ENCODE results near the gene C1GALT1.

Gene C1GALT1

DNA sequence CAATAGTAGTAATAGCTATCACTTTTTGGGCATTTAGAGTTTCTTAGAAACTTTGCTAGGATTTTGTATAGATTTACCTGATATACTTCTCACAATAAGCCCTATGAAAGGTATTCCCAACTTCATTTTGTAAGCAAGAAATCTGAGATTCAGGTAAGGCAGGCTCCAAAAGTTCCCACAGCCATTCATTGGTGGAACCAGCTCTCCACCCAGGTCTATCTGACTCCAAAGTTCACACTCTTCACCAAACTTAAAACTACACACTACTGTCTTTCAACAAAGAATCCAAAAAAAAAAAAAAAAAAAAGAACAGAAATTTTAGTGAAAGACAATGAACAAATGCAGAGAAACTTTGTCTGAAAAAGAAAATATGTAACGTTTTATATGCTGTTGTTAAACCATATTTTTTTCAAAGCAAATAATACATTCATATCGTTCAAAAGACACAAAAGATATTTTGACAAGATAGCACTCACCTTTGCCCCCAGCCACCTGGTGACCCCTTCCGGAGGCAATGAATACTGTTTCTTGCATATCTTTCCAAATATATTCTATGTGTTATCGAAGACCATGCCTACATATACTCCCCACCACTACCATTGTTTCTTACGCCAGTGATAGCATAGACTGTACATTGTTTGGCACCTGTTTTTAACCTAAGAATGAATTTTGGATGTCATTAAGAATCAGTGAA, 108.2 kb downstream of the C1GALT1 start:
- DNase-seq: no peak

DNA sequence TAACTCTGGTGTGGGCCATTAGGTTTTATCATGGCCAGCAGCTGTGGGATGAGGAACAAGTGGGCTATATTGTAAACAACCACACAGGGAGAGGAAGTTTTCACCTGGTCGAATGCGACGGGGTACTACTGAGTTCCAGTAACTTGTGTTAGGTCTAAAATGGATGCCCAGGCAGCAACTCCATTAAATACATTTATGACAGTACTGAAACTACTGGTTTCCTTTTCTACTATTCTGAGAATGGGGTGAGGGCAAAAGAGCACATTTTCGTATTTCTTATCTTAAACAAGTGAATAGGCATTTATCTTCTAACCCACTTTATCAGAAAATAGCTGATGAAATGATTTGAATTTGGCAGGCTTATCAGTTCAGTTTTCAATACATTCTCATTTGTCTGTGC, 109.7 kb downstream of the C1GALT1 start:
- no peak for DNase-seq

DNA sequence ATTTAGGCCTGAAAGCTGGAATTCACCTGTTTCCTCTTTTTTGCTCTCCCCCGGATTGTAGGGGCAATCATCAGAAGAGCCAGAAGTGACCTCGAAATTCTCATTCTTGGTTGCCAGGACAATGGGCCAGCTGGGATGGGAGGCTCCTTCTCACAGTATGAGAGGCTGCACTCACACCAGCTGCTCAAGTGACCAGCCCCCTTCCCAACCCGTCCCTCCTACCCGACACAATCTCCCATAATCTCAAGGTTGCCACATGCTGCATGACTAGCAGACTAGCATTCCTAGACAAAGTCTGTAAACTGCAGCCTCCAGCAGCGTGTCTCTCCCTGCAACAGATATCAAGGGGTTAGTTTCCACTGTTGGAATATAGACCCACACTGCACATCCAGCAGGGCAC, 110.3 kb downstream of the C1GALT1 start:
- DNase-seq: no peak

DNA sequence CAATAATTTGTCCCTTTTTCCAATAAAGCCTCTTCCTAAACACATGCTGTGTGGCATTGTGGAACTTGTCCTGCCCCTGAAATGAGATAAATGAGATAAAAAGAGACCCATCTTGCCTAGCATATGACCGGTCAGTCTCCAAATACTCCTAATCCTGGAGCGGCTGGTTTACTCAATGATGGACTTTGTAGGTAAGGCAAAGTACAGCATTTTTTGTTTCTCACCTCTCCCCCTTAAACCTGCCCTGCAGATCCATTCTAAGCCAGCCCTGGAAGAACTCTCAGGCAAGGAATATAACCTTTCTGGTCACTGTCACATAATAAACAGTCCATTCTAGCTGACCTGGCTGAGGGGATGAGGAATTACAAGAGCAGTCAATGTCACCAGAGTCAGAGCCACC, 110.7 kb downstream of the C1GALT1 start:
- DNase-seq: no peak

DNA sequence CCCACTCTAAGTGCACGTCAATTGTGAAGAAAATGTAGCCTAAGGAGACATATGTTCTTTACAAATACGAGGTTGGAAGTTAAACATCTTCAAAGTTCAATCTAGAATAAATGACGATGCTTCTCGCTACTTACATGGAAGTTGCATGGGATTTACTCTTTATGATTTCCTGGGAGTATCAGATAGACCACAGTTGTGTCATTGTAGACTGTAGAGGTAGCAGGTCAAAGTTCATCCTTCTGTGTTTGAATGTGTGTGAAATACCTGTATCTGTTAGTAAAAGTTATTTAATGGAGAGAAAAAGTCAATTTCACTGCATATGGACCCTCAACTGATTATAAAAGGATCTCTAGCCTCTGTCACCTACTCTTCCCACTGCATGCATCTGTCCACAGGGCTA, 112.6 kb downstream of the C1GALT1 start:
- no peak for DNase-seq

All from stimulated activated CD4-positive, alpha-beta T cell treated with anti-CD3 and anti-CD28 coated beads, Interleukin-2, amount 100 ng/mL, for 24 hours (primary cell).